ENCODE measurements around the gene SPATA4.

DNA sequence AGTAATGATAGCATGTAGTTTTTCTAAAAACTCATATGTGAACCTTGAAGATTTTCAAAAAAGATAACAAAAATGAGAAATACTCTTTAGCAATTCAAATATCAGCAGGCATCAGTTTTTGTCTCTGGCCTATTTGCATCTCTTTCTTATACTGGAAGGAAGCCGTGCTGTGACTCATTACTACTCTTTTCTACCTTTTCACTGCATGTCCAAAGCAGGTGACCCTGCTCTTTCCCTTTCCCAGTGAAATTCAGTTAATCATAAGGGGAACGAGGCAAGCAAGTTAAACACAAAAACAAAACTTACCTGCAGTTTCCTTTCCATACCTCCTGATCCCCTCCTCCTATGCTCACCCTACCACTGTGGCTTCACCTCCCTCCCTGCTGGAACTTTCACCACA lies 9.3 kb downstream of the SPATA4 start:
- TF ChIP-seq CTCF (conservative IDR thresholded peaks at IDR 0.05 in 1 of 2, IDR thresholded peaks at IDR 0.05 in 1 of 2; ENCODE audit: extremely low read depth in 1 of 2, insufficient read depth in 1 of 2, low read depth in 1 of 2, low read length in 2 of 2) (no peak), EZH2 (IDR thresholded peaks at IDR 0.05; ENCODE audit: borderline replicate concordance, low read length) (no peak)
